ENCODE results near the gene GATAD2B. TPM values are rescaled to one million over a fixed set of nuclear protein-coding genes. Genes with fewer than 3 reads are reported as not detected.
"Not testable (repeated sequence)": the region's sequence is repeated elsewhere in the genome, so short reads cannot be mapped to it uniquely, and the experiment has no call there.

GATAD2B gene
- total RNA-seq, 1 donor from 2014 or later, result 35.3 TPM

GRCh38 chr1:153778051-153778823, 144.5 kb downstream of the GATAD2B start:
- DNase-seq (ENCODE audit: missing footprints) (no peak), ATAC-seq (no peak)
- intact Hi-C loops (cut with DNase I), result loop anchor here (10.0 kb wide), 1 partner anchor 423 kb away; the partner anchor contains the start of gene S100A9

- no peak for DNase-seq (ENCODE audit: missing footprints)
- no peak for ATAC-seq
- intact Hi-C loops (cut with DNase I), result loop anchor here (10.0 kb wide), 1 partner anchor 423 kb away; the partner anchor contains the start of gene S100A9
Measured at GRCh38 chr1:153777648-153778047, 145.1 kb downstream of the GATAD2B start.

- intact Hi-C loops (cut with DNase I), result loop anchor here (10.0 kb wide), 1 partner anchor 422 kb away; the partner anchor contains the start of gene S100A9
- no peak for DNase-seq (ENCODE audit: missing footprints)
- ATAC-seq, result no peak
Measured at GRCh38 chr1:153776845-153777370, 145.9 kb downstream of the GATAD2B start.

- intact Hi-C loops (cut with DNase I), result loop anchor here (10.0 kb wide), 1 partner anchor 422 kb away; the partner anchor contains the start of gene S100A9
- ATAC-seq (no peak), DNase-seq (ENCODE audit: missing footprints) (peak; percentile 64)
Measured at GRCh38 chr1:153776352-153776751, 146.4 kb downstream of the GATAD2B start.

GRCh38 chr1:153775458-153776327, 147.1 kb downstream of the GATAD2B start:
- intact Hi-C loops (cut with DNase I), result loop anchor here (2.0 to 10.0 kb wide), 2 partner anchors 49 to 421 kb away; partner anchors contain the start of gene S100A9
- ATAC-seq (peak; percentile 41), DNase-seq (ENCODE audit: missing footprints) (peak; percentile 88)

GRCh38 chr1:153774780-153775457, 147.9 kb downstream of the GATAD2B start, which contains the start of gene SLC27A3:
Gene SLC27A3 (plus strand): TSS chr1:153775407. CDS start chr1:153775498, 91 bp downstream.
- peak; percentile 92 for ATAC-seq
- intact Hi-C loops (cut with DNase I), result loop anchor here (2.0 to 10.0 kb wide), 2 partner anchors 48 to 420 kb away; partner anchors contain the start of gene S100A9
- peak; percentile 89 for DNase-seq (ENCODE audit: missing footprints)

GRCh38 chr1:153774026-153774595, 148.7 kb downstream of the GATAD2B start:
- ATAC-seq (no peak), DNase-seq (ENCODE audit: missing footprints) (no peak)
- intact Hi-C loops (cut with DNase I), result loop anchor here (2.0 to 10.0 kb wide), 2 partner anchors 47 to 419 kb away; partner anchors contain the start of gene S100A9

GRCh38 chr1:153773096-153773921, 149.5 kb downstream of the GATAD2B start:
- DNase-seq (ENCODE audit: missing footprints) (peak; percentile 61), ATAC-seq (no peak)
- intact Hi-C loops (cut with DNase I), result loop anchor here (2.0 to 10.0 kb wide), 2 partner anchors 95 to 419 kb away; partner anchors contain the start of genes NPR1 and S100A9

GRCh38 chr1:153771841-153772593, 150.8 kb downstream of the GATAD2B start:
- DNase-seq (ENCODE audit: missing footprints) (peak; percentile 53), ATAC-seq (no peak)
- intact Hi-C loops (cut with DNase I), result loop anchor here (2.0 to 10.0 kb wide), 2 partner anchors 93 to 417 kb away; partner anchors contain the start of genes NPR1 and S100A9

GRCh38 chr1:153771261-153771660, 151.5 kb downstream of the GATAD2B start:
- intact Hi-C loops (cut with DNase I), result loop anchor here (10.0 kb wide), 1 partner anchor 416 kb away; the partner anchor contains the start of gene S100A9
- DNase-seq (ENCODE audit: missing footprints), result no peak
- ATAC-seq, result no peak

- no peak for DNase-seq (ENCODE audit: missing footprints)
- intact Hi-C loops (cut with DNase I), result loop anchor here (10.0 kb wide), 1 partner anchor 416 kb away; the partner anchor contains the start of gene S100A9
- no peak for ATAC-seq
Measured at GRCh38 chr1:153770797-153771196, 152.0 kb downstream of the GATAD2B start.

GRCh38 chr1:153769221-153769620, 153.6 kb downstream of the GATAD2B start:
- ATAC-seq (no peak), DNase-seq (ENCODE audit: missing footprints) (no peak)
- intact Hi-C loops (cut with DNase I), result no loop called here

- intact Hi-C loops (cut with DNase I), result no loop called here
- DNase-seq (ENCODE audit: missing footprints), result no peak
- ATAC-seq, result no peak
Measured at GRCh38 chr1:153768316-153769181, 154.2 kb downstream of the GATAD2B start.

GRCh38 chr1:153767519-153767918, 155.3 kb downstream of the GATAD2B start:
- DNase-seq (ENCODE audit: missing footprints) (no peak), ATAC-seq (no peak)
- intact Hi-C loops (cut with DNase I), result no loop called here

- DNase-seq (ENCODE audit: missing footprints); ATAC-seq; intact Hi-C loops (cut with DNase I): not testable (repeated sequence)
Measured at GRCh38 chr1:153766663-153767062, 156.1 kb downstream of the GATAD2B start.

Measured in Right ventricle myocardium inferior (tissue), 1 donor.